Upper lobe of left lung (tissue), 6 donors: Measurements from ENCODE around the gene DRAM1. TPM values are rescaled to one million over a fixed set of nuclear protein-coding genes. Genes with fewer than 3 reads are reported as not detected.

Experiments
- ATAC-seq, 2 donors: fragments of 200-7000 bp; cut with Tn5 transposase; one replicate each; pipeline ENCODE4 v1.9.1; 2022; ENCODE audit warnings: mild to moderate bottlenecking in 2 of 2, moderate library complexity in 2 of 2; ENCODE audit not compliant: low FRiP score in 2 of 2
- DNase-seq, 2 donors: peaks; one replicate each; pipeline ENCODE4 v3.0.0-alpha.2; 2019 to 2020
- H3K27ac ChIP-seq, 4 donors: fragments of 200-600 bp; sonication (generic); one replicate each; pipeline ENCODE4 v1.5.1; 2016 to 2019
- H3K27me3 ChIP-seq, 4 donors: fragments of 200-600 bp; sonication (generic); one replicate each; pipeline ENCODE4 v1.5.1; 2017 to 2019
- H3K36me3 ChIP-seq, 4 donors: fragments of 200-600 bp; sonication (generic); one replicate each; pipeline ENCODE4 v1.5.1; 2016 to 2019
- H3K4me1 ChIP-seq, 4 donors: fragments of 200-600 bp; sonication (generic); one replicate each; pipeline ENCODE4 v1.5.1; 2018 to 2019
- H3K4me3 ChIP-seq, 4 donors: fragments of 200-600 bp; sonication (generic); one replicate each; pipeline ENCODE4 v1.5.1; 2017 to 2019; ENCODE audit warnings: mild to moderate bottlenecking in 2 of 4, moderate library complexity in 1 of 4
- H3K9me3 ChIP-seq, 4 donors: fragments of 200-600 bp; sonication (generic); one replicate each; pipeline ENCODE4 v1.5.1; 2018 to 2019
- CTCF ChIP-seq, 6 experiments: fragments of 450-650 bp in 4 of 6; fragments of 200-600 bp in 2 of 6; sonication (generic) in 2 of 6; IDR thresholded peaks; one replicate each; pipeline ENCODE4 v1.5.1; 2016 to 2019; ENCODE audit warnings: antibody characterized with exemption in 6 of 6
- EP300 ChIP-seq, 4 donors: sonication (generic); formaldehyde crosslinking; IDR thresholded peaks; one replicate each; pipeline ENCODE4 v1.5.1; 2017; ENCODE audit warnings: antibody characterized with exemption in 4 of 4, control low read depth in 2 of 4
- POLR2A ChIP-seq, 4 donors: fragments of 450-650 bp; IDR thresholded peaks; one replicate each; pipeline ENCODE4 v1.5.1; 2016 to 2017; ENCODE audit warnings: antibody characterized with exemption in 4 of 4, mild to moderate bottlenecking in 2 of 4
- POLR2AphosphoS5 ChIP-seq, 2 donors: sonication (generic); formaldehyde crosslinking; IDR thresholded peaks; one replicate each; pipeline ENCODE4 v1.5.1; 2017; ENCODE audit warnings: antibody characterized with exemption in 2 of 2
- WGBS, 2 donors: methylation state at CpG; one replicate each; pipeline ENCODE4 v1.1.5; 2017 to 2018; 5-methylcytosine and 5-hydroxymethylcytosine counted together
- total RNA-seq, 6 donors: library from RNA; depleted of rRNA in 4 of 6; stranded (reverse); fragments of >200 nt in 4 of 6; gene quantifications; one replicate each; pipeline versions ENCODE4 v1.1.0 to v1.2.1, GENCODE V29; 2016 to 2021
- donor health status: DM: no; HTN: no; CAD: no; lungs with moderate emphysema.
- donor health status: DM: no; HTN: yes; CAD: no; lungs with severe emphysema.

Gene DRAM1
- total RNA-seq, 6 donors from 2014 or later: 28.9 to 203 (median 142) TPM

- DNase-seq (no peak), ATAC-seq (no peak)
- H3K36me3 ChIP-seq: no peaks in the 10 kb centered on the region
- peaks cover 20 to 50% (median 30%) of the 10 kb centered on the region in 4 donors for H3K4me1 ChIP-seq
- no peak for TF ChIP-seq POLR2AphosphoS5 (IDR thresholded peaks at IDR 0.05)
- TF ChIP-seq CTCF (IDR thresholded peaks at IDR 0.05): no peak
- TF ChIP-seq EP300 (IDR thresholded peaks at IDR 0.05): no peak
- no peak for TF ChIP-seq POLR2A (IDR thresholded peaks at IDR 0.05)
- no peaks in the 10 kb centered on the region for H3K9me3 ChIP-seq
- H3K27me3 ChIP-seq: no peaks in the 10 kb centered on the region
- peak overlapping the region; percentile 97 to 100 (median 98) for H3K27ac ChIP-seq
- WGBS, 2 donors: 48 to 49% methylated on average over 9 of the region's 9 CpGs
- peak overlapping the region in 3 of 4 donors; percentile 85 to 99 (median 92) for H3K4me3 ChIP-seq
Observed at GRCh38 chr12:101876322-101876860, 989 bp upstream of the DRAM1 start.

DNA sequence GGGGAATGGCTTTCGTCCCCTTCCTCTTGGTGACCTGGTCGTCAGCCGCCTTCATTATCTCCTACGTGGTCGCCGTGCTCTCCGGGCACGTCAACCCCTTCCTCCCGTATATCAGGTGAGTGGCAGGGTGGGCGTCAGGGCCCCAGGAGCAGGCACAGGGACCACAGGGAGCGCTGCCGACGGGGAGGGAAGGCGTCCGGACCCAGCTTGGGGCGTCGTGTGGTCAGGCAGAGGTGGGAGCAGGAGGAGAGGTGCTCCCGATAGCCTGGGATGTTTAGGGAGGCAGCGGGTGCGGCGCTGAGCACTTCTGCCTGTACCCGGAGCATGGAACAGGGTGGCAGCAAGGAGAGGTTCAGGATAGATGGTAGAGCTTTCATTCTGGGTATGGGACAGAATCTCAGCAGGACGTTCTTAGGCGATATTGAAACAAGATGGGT is 444 bp downstream of the DRAM1 start:
- peak in 1 of 2 donors; percentile 43 for DNase-seq
- WGBS, 2 donors: 1% methylated on average over 7 to 15 of the region's 24 CpGs
- H3K27ac ChIP-seq: peak overlapping the region; percentile 97 to 100 (median 98)

DNA sequence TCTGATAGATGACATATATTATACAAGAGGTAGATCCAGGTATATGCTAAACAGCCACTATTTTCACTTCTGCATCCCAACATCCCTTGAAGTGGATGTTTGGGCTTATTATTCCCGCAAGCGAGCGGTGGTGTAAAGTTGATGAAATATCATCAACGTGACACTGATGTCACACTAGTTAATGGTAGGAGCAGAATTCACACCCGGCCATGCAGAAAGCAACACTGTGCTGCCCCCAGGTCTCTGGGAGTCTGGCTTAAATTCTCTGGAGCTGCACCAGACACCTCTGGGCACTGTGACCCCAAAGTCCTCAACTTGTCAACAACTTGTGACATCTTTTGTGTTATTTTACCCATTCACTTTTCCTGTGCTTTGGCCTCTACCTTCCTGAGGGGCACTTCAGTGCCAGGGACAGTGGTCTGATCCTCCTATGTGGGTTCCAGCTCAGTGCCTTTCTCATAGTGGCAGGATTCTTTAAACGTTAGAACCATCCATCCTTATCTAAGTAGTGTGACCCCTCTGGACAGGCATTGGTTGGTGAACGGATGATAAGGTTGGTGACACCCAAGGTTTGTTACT is 952 bp downstream of the DRAM1 start:
- H3K27me3 ChIP-seq: no peaks in the 10 kb centered on the region
- peak overlapping the region; percentile 97 to 100 (median 98) for H3K27ac ChIP-seq
- TF ChIP-seq POLR2A (IDR thresholded peaks at IDR 0.05): peak in 1 of 4 donors; percentile 18
- no peak for TF ChIP-seq POLR2AphosphoS5 (IDR thresholded peaks at IDR 0.05)
- no peak for TF ChIP-seq EP300 (IDR thresholded peaks at IDR 0.05)
- ATAC-seq: no peak
- H3K9me3 ChIP-seq: no peaks in the 10 kb centered on the region
- WGBS, 2 donors: 2 to 6% methylated on average over 7 of the region's 7 CpGs
- H3K4me3 ChIP-seq: peak overlapping the region; percentile 49 to 99 (median 88)
- H3K4me1 ChIP-seq: peaks cover 24 to 52% (median 34%) of the 10 kb centered on the region in 4 donors
- no peak for DNase-seq
- H3K36me3 ChIP-seq: no peaks in the 10 kb centered on the region

More for the DNA sequence above, 444 bp downstream of the DRAM1 start:
- H3K4me3 ChIP-seq: peak overlapping the region; percentile 49 to 99 (median 88)
- no peaks in the 10 kb centered on the region for H3K9me3 ChIP-seq
- peaks cover 24 to 50% (median 34%) of the 10 kb centered on the region in 4 donors for H3K4me1 ChIP-seq
- H3K27me3 ChIP-seq: no peaks in the 10 kb centered on the region
- no peaks in the 10 kb centered on the region for H3K36me3 ChIP-seq
- TF ChIP-seq EP300 (IDR thresholded peaks at IDR 0.05): no peak
- no peak for TF ChIP-seq CTCF (IDR thresholded peaks at IDR 0.05)
- no peak for TF ChIP-seq POLR2AphosphoS5 (IDR thresholded peaks at IDR 0.05)
- TF ChIP-seq POLR2A (IDR thresholded peaks at IDR 0.05): no peak
- peak; percentile 4 to 15 for ATAC-seq

- TF ChIP-seq POLR2A (IDR thresholded peaks at IDR 0.05): no peak
- TF ChIP-seq POLR2AphosphoS5 (IDR thresholded peaks at IDR 0.05): no peak
- no peak for TF ChIP-seq CTCF (IDR thresholded peaks at IDR 0.05)
- TF ChIP-seq EP300 (IDR thresholded peaks at IDR 0.05): no peak
- ATAC-seq: no peak
- Histone ChIP-seq H3K27me3 (no peaks in the 10 kb centered on the region), H3K27ac (peak overlapping the region in 3 of 4 donors; percentile 15 to 100 (median 100)), H3K36me3 (peaks cover 0 to 3% (median 0%) of the 10 kb centered on the region in 4 donors), H3K4me1 (peaks cover 25 to 56% (median 31%) of the 10 kb centered on the region in 4 donors), H3K4me3 (peak overlapping the region in 3 of 4 donors; percentile 11 to 99 (median 29)), H3K9me3 (no peaks in the 10 kb centered on the region)
- 74 to 91% methylated on average over 3 of the region's 3 CpGs for WGBS, 2 donors
- DNase-seq: no peak
Observed at GRCh38 chr12:101880769-101881168, 3.4 kb downstream of the DRAM1 start.

GRCh38 chr12:101881228-101881627 is 3.8 kb downstream of the DRAM1 start:
- Histone ChIP-seq H3K4me3 (peak overlapping the region in 3 of 4 donors; percentile 11 to 99 (median 29)), H3K4me1 (peaks cover 26 to 59% (median 33%) of the 10 kb centered on the region in 4 donors), H3K27me3 (no peaks in the 10 kb centered on the region), H3K27ac (peak overlapping the region; percentile 12 to 100 (median 58)), H3K9me3 (no peaks in the 10 kb centered on the region), H3K36me3 (peaks cover 0 to 3% (median 0%) of the 10 kb centered on the region in 4 donors)
- DNase-seq: no peak
- ATAC-seq: no peak
- WGBS, 2 donors: 74 to 94% methylated on average over 4 of the region's 4 CpGs
- TF ChIP-seq POLR2A (IDR thresholded peaks at IDR 0.05) (no peak), CTCF (IDR thresholded peaks at IDR 0.05) (no peak), EP300 (IDR thresholded peaks at IDR 0.05) (no peak), POLR2AphosphoS5 (IDR thresholded peaks at IDR 0.05) (no peak)
